ENCODE data around the gene CCR3. TPM values are rescaled to one million over a fixed set of nuclear protein-coding genes. Genes with fewer than 3 reads are reported as not detected.

CCR3 gene
- total RNA-seq, 1 donor from 2014 or later, result not detected

DNA sequence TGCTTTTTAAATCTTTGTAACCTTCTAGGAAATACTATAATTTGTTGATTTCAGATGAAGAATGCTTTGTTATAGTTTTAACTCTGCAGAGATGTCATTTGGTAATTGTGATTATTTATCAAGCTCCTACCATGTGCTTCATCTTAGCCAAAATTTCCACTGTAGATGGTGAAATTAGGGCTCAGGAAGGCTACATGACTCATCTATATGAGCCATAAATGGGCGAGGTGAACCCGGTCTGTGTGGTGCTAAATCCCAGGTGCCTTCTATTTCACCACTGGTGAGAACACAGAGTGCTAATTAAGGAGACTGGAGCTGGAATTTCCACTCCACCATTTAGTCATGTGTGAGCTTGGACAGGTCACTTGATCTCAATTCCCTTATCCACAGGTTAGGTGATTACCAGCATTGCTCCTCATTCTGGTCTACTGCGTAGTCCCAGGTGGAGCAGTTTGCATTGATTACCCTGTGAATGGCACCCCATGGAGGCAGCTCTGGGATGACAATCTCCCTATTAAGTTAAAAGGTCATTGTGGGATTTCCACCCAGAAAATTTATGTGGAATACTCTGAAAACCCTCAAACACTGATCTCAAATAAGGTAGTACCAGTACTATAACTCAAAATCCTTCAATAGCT, 2.8 kb upstream of the CCR3 start:
- Histone ChIP-seq H3K4me1 (no peaks in the 10 kb centered on the region), H3K4me3 (no peak overlapping the region), H3K27ac (no peak overlapping the region), H3K27me3 (no peaks in the 10 kb centered on the region), H3K36me3 (no peaks in the 10 kb centered on the region), H3K9me3 (no peaks in the 10 kb centered on the region)
- intact Hi-C loops (cut with DNase I), result no loop called here
- TF ChIP-seq POLR2A (IDR thresholded peaks at IDR 0.05) (no peak), POLR2AphosphoS5 (IDR thresholded peaks at IDR 0.05; ENCODE audit: insufficient read depth in 1 of 2, low read depth in 1 of 2) (peak in 1 of 2 donors; percentile 29)
- TF ChIP-seq, protein P1, sequence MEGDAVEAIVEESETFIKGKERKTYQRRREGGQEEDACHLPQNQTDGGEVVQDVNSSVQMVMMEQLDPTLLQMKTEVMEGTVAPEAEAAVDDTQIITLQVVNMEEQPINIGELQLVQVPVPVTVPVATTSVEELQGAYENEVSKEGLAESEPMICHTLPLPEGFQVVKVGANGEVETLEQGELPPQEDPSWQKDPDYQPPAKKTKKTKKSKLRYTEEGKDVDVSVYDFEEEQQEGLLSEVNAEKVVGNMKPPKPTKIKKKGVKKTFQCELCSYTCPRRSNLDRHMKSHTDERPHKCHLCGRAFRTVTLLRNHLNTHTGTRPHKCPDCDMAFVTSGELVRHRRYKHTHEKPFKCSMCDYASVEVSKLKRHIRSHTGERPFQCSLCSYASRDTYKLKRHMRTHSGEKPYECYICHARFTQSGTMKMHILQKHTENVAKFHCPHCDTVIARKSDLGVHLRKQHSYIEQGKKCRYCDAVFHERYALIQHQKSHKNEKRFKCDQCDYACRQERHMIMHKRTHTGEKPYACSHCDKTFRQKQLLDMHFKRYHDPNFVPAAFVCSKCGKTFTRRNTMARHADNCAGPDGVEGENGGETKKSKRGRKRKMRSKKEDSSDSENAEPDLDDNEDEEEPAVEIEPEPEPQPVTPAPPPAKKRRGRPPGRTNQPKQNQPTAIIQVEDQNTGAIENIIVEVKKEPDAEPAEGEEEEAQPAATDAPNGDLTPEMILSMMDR (IDR thresholded peaks at IDR 0.05), result no peak
- DNase-seq (ENCODE audit: extremely low spot score in 2 of 2), result no peak

DNA sequence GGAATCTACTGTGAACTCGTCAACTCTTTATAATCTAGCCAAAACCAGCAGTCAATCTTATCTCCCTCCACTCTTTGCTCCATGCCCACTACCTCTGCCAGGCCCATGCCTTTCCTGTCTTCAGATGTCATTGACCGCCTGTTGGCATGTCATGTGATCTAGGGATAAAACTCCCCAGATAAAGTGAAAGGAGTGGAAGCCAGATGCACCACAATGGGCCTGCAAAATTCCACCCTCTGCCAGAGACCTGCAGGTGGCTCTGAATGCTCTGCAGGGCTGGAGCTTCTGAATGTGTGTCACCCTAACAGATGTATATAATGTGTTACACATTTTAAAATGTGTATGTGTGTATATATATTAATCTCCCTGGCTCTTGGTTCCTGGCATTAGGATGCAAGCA, 2.3 kb upstream of the CCR3 start:
- H3K27ac ChIP-seq, result no peak overlapping the region
- no peak overlapping the region for H3K4me3 ChIP-seq
- intact Hi-C loops (cut with DNase I), result no loop called here
- no peaks in the 10 kb centered on the region for H3K36me3 ChIP-seq
- no peaks in the 10 kb centered on the region for H3K27me3 ChIP-seq
- DNase-seq (ENCODE audit: extremely low spot score in 2 of 2), result no peak
- H3K4me1 ChIP-seq, result no peaks in the 10 kb centered on the region
- no peaks in the 10 kb centered on the region for H3K9me3 ChIP-seq
- TF ChIP-seq POLR2AphosphoS5 (IDR thresholded peaks at IDR 0.05; ENCODE audit: insufficient read depth in 1 of 2, low read depth in 1 of 2), result no peak
- TF ChIP-seq POLR2A (IDR thresholded peaks at IDR 0.05), result no peak
- TF ChIP-seq, protein P1 (IDR thresholded peaks at IDR 0.05), result no peak

DNA sequence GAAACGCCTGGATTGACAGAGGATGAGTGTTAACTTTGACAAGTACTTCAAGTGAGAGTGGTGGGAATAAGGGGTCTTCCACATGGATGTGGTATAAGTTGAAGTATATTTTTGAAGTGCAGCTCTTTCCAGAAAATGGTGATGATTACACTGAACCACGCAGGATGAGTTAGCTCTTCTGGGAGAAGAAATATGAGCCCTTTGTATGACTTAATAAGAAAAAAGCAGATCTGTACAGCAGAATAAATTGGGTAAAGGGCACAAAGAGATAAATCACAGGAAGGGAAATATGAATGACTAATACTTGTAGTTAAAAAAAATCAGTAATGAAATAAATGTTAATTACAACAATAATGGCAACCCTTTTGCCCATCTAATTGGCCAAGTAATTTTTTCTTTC, 1.3 kb downstream of the CCR3 start:
- TF ChIP-seq POLR2AphosphoS5 (IDR thresholded peaks at IDR 0.05; ENCODE audit: insufficient read depth in 1 of 2, low read depth in 1 of 2) (no peak), POLR2A (IDR thresholded peaks at IDR 0.05) (no peak)
- TF ChIP-seq, protein P1 (IDR thresholded peaks at IDR 0.05), result no peak
- Histone ChIP-seq H3K27ac (no peak overlapping the region), H3K4me1 (no peaks in the 10 kb centered on the region), H3K27me3 (no peaks in the 10 kb centered on the region), H3K9me3 (no peaks in the 10 kb centered on the region), H3K4me3 (no peak overlapping the region), H3K36me3 (no peaks in the 10 kb centered on the region)
- intact Hi-C loops (cut with DNase I), result no loop called here
- no peak for DNase-seq (ENCODE audit: extremely low spot score in 2 of 2)

DNA sequence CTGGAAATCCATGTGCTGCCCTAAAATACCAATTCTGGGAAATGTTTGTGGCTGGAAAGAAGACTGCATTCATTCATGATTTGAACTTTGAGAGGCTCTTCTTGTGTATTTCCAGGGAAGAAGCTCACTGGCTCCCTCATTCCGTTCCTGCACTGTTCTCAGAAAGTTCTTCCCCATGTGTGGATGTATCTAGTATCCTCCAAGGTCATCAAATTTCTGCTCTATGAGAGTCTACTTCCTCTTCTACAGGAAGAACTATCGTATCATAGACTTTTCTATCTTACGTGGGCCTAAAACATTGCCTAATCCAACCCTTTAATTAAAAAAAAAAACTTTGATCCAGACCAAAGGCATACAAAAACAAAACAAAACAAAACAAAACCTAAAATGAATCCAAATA, 2.9 kb downstream of the CCR3 start:
- Histone ChIP-seq H3K4me1 (no peaks in the 10 kb centered on the region), H3K27me3 (no peaks in the 10 kb centered on the region), H3K9me3 (no peaks in the 10 kb centered on the region), H3K36me3 (no peaks in the 10 kb centered on the region), H3K4me3 (no peak overlapping the region), H3K27ac (no peak overlapping the region)
- TF ChIP-seq POLR2A (IDR thresholded peaks at IDR 0.05), result no peak
- TF ChIP-seq, protein P1 (IDR thresholded peaks at IDR 0.05), result no peak
- no peak for DNase-seq (ENCODE audit: extremely low spot score in 2 of 2)
- intact Hi-C loops (cut with DNase I), result no loop called here

DNA sequence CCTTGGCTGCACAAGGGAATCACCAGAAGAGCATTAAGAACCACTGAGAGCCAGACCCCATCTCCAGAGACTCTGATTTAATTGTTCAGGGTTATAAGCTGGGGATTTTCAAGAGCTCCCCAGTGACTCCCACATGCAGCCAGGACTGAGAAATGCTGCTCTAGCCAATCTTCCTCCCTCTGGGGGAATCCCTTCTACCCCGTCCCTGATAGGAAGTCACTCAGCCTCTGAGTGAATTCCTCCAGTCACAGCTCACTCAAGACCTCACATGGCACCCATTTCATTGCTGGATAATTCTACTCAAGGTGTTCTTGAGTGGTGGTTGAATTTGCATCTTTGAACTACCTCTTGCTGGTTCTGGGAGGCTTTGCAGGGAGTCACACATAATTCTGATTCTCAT, 10.7 kb downstream of the CCR3 start:
- no peaks in the 10 kb centered on the region for H3K9me3 ChIP-seq
- no peak for DNase-seq (ENCODE audit: extremely low spot score in 2 of 2)

More for the DNA sequence above, 10.7 kb downstream of the CCR3 start:
- H3K27ac ChIP-seq, result no peak overlapping the region
- no peak overlapping the region for H3K4me3 ChIP-seq
- H3K36me3 ChIP-seq, result no peaks in the 10 kb centered on the region
- intact Hi-C loops (cut with DNase I), result no loop called here
- H3K27me3 ChIP-seq, result no peaks in the 10 kb centered on the region
- no peaks in the 10 kb centered on the region for H3K4me1 ChIP-seq
- TF ChIP-seq, protein P1 (IDR thresholded peaks at IDR 0.05), result no peak
- TF ChIP-seq POLR2A (IDR thresholded peaks at IDR 0.05), result no peak
- TF ChIP-seq POLR2AphosphoS5 (IDR thresholded peaks at IDR 0.05; ENCODE audit: insufficient read depth in 1 of 2, low read depth in 1 of 2), result no peak
